Prostate gland (tissue), 2 donors: ENCODE results near the gene UBA5. TPM values are rescaled to one million over a fixed set of nuclear protein-coding genes. Genes with fewer than 3 reads are reported as not detected.
A peak's percentile ranks its signal among the peaks of the same experiment; 100 is the strongest.
"Not testable (repeated sequence)": the region's sequence is repeated elsewhere in the genome, so short reads cannot be mapped to it uniquely, and the experiment has no call there.

Source experiments
- DNase-seq: peaks from one replicate; pipeline ENCODE4 v3.0.0-alpha.2; 2019; ENCODE audit warnings: low spot score
- H3K27ac ChIP-seq, 2 donors: fragments of 200-600 bp; sonication (generic); 2 replicates each; pipeline ENCODE4 v1.5.1; 2017 to 2019
- H3K27me3 ChIP-seq: fragments of 200-600 bp; sonication (generic); replicated peaks from 2 replicates; pipeline ENCODE4 v1.5.1; 2019; ENCODE audit not compliant: insufficient read depth
- H3K36me3 ChIP-seq, 2 donors: fragments of 200-600 bp; sonication (generic); 1 replicate in 1 of 2; 2 replicates in 1 of 2; pipeline versions ENCODE4 v1.5.1 to v1.8.1; 2017 to 2019
- H3K4me1 ChIP-seq: fragments of 200-600 bp; sonication (generic); replicated peaks from 2 replicates; pipeline ENCODE4 v1.5.1; 2019
- H3K4me3 ChIP-seq, 2 donors: fragments of 200-600 bp; sonication (generic); 2 replicates each; pipeline ENCODE4 v1.5.1; 2017 to 2019
- H3K9me3 ChIP-seq: fragments of 200-600 bp; sonication (generic); 2 replicates; pipeline ENCODE4 v1.5.1; 2017
- POLR2A ChIP-seq: fragments of 450-650 bp; IDR thresholded peaks from one replicate; pipeline ENCODE4 v1.6.1; 2016; ENCODE audit warnings: antibody characterized with exemption, mild to moderate bottlenecking
- POLR2AphosphoS5 ChIP-seq: sonication (generic); formaldehyde crosslinking; IDR thresholded peaks from one replicate; pipeline ENCODE4 v1.6.1; 2017; ENCODE audit warnings: antibody characterized with exemption
- WGBS: methylation state at CpG from one replicate; pipeline ENCODE4 v1.1.5; 2018; 5-methylcytosine and 5-hydroxymethylcytosine counted together
- intact Hi-C: fragments of 100-400 bp; cut with DNase I; formaldehyde crosslinking; loops from one replicate; pipeline ENCODE4 v1.14.2; 2022
- total RNA-seq, 2 donors: library from RNA; depleted of rRNA; stranded (reverse); fragments of >200 nt; gene quantifications; one replicate each; pipeline ENCODE4 v1.1.0, GENCODE V29; 2016
- TF ChIP-seq, protein P1 (sequence below), 4 experiments: fragments of 200-600 bp in 2 of 4; fragments of 450-650 bp in 2 of 4; sonication (generic) in 2 of 4; IDR thresholded peaks; 1 replicate in 3 of 4; 2 replicates in 1 of 4; pipeline ENCODE4 v1.5.1; 2016 to 2019; ENCODE audit warnings: antibody characterized with exemption in 4 of 4, mild to moderate bottlenecking in 2 of 4, moderate library complexity in 2 of 4

Gene UBA5
- 10 to 100 TPM; 37.5 to 48.4 TPM for total RNA-seq

GRCh38 chr3:132660052-132660810 is at the start of gene UBA5:
Gene UBA5 (plus strand): TSS chr3:132660329. CDS start chr3:132660538, 209 bp downstream.
- Histone ChIP-seq H3K27ac (peak within 1 kb of the TSS; percentile 89 to 91), H3K9me3 (no peaks in the 10 kb centered on the region), H3K4me3 (peak within 1 kb of the TSS; percentile 75 to 77), H3K4me1 (peaks cover 2% of the 10 kb centered on the region), H3K36me3 (no peaks in the 10 kb centered on the region), H3K27me3 (no peaks in the 10 kb centered on the region)
- intact Hi-C loops: no loop called here
- under 1% methylated on average over 58 of the region's 64 CpGs for WGBS
- DNase-seq: peak; percentile 49
- TF ChIP-seq POLR2AphosphoS5: no peak
- TF ChIP-seq, protein P1, sequence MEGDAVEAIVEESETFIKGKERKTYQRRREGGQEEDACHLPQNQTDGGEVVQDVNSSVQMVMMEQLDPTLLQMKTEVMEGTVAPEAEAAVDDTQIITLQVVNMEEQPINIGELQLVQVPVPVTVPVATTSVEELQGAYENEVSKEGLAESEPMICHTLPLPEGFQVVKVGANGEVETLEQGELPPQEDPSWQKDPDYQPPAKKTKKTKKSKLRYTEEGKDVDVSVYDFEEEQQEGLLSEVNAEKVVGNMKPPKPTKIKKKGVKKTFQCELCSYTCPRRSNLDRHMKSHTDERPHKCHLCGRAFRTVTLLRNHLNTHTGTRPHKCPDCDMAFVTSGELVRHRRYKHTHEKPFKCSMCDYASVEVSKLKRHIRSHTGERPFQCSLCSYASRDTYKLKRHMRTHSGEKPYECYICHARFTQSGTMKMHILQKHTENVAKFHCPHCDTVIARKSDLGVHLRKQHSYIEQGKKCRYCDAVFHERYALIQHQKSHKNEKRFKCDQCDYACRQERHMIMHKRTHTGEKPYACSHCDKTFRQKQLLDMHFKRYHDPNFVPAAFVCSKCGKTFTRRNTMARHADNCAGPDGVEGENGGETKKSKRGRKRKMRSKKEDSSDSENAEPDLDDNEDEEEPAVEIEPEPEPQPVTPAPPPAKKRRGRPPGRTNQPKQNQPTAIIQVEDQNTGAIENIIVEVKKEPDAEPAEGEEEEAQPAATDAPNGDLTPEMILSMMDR (IDR thresholded peaks at IDR 0.05): peak in 1 of 4 experiments; percentile 5

DNA sequence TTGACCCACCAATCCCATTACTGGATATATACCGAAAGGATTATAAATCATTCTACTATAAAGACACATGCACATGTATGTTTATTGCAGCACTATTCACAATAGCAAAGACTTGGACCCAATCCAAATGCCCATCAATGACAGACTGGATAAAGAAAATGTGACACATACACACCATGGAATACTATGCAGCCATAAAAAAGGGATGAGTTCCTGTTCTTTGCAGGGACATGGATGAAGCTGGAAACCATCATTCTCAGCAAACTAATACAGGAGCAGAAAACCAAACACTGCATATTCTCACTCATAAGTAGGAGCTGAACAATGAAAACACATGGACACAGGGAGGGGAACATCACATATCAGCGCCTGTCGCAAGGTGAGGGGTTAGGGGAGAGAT is 44.8 kb upstream of the UBA5 start:
- H3K27ac ChIP-seq, intact Hi-C loops, H3K9me3 ChIP-seq, H3K27me3 ChIP-seq, H3K4me3 ChIP-seq, H3K4me1 ChIP-seq, H3K36me3 ChIP-seq, DNase-seq: not testable (repeated sequence)
- 100% methylated on average over 3 of the region's 3 CpGs for WGBS

GRCh38 chr3:132615881-132616280 is 44.2 kb upstream of the UBA5 start:
- Histone ChIP-seq H3K27ac (no peak overlapping the region), H3K4me3 (no peak overlapping the region), H3K36me3 (no peaks in the 10 kb centered on the region), H3K9me3 (no peaks in the 10 kb centered on the region), H3K4me1 (no peaks in the 10 kb centered on the region), H3K27me3 (no peaks in the 10 kb centered on the region)
- WGBS: 68% methylated on average over 3 of the region's 3 CpGs
- DNase-seq: no peak
- TF ChIP-seq POLR2A (no peak), POLR2AphosphoS5 (no peak)
- TF ChIP-seq, protein P1 (IDR thresholded peaks at IDR 0.05): no peak
- intact Hi-C loops: no loop called here

GRCh38 chr3:132616780-132617179 is 43.3 kb upstream of the UBA5 start:
- Histone ChIP-seq H3K4me3 (no peak overlapping the region), H3K9me3 (no peaks in the 10 kb centered on the region), H3K4me1 (no peaks in the 10 kb centered on the region), H3K27me3 (no peaks in the 10 kb centered on the region), H3K36me3 (no peaks in the 10 kb centered on the region), H3K27ac (no peak overlapping the region)
- intact Hi-C loops: no loop called here
- no peak for TF ChIP-seq POLR2A
- TF ChIP-seq, protein P1 (IDR thresholded peaks at IDR 0.05): no peak
- no peak for TF ChIP-seq POLR2AphosphoS5
- 78% methylated on average over 1 of the region's 1 CpG for WGBS
- no peak for DNase-seq

DNA sequence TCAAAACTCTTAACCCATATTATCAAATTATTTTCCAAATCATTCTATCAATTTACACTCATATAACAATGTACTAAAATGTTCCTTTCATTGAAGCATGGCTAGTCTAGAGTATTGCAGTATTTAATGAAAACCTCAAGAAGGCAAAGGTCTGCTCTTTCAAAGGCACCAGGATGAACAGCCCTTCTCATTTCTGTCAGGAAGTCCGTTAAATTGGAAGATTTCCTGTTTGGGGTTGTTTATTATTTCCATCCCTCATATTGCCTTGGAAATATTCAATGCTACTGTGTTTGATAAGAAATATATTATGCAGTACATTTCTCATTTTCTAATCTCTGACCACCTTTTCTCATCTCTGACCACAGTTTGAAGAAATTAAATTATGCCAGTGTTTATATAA is 38.0 kb upstream of the UBA5 start:
- DNase-seq: no peak
- no peaks in the 10 kb centered on the region for H3K4me1 ChIP-seq
- H3K9me3 ChIP-seq: no peaks in the 10 kb centered on the region
- no peak overlapping the region for H3K27ac ChIP-seq
- H3K27me3 ChIP-seq: no peaks in the 10 kb centered on the region
- 68% methylated on average over 1 of the region's 1 CpG for WGBS
- H3K4me3 ChIP-seq: no peak overlapping the region
- intact Hi-C loops: no loop called here
- no peaks in the 10 kb centered on the region for H3K36me3 ChIP-seq
- no peak for TF ChIP-seq POLR2AphosphoS5
- TF ChIP-seq, protein P1 (IDR thresholded peaks at IDR 0.05): no peak
